OCI-LY7 (cell line): ENCODE measurements around the gene MUC5B.

ENCODE experiments used
- CTCF ChIP-seq: fragments of 200-600 bp; sonication (generic); conservative IDR thresholded peaks from 2 replicates; pipeline ENCODE4 v1.5.1; 2014; ENCODE audit warnings: mild to moderate bottlenecking, antibody characterized with exemption, low read length, moderate library complexity, mixed read lengths
- EZH2phosphoT487 ChIP-seq: fragments of 200-600 bp; sonication (generic); IDR thresholded peaks from 2 replicates; pipeline ENCODE4 v1.6.1; 2018; ENCODE audit warnings: low read depth, borderline replicate concordance, mild to moderate bottlenecking, mixed run types, antibody characterized with exemption, low read length, moderate library complexity, mixed read lengths

- TF ChIP-seq CTCF (no peak), EZH2phosphoT487 (no peak)
Measured at GRCh38 chr11:1238767-1239595, 16.1 kb downstream of the MUC5B start.
